Measurements from ENCODE around the gene ZAP70. TPM values are rescaled to one million over a fixed set of nuclear protein-coding genes. Genes with fewer than 3 reads are reported as not detected.

Gene ZAP70
- total RNA-seq, 1 donor from 2014 or later: 1.7 TPM

GRCh38 chr2:97714084-97714949 is 941 bp downstream of the ZAP70 start:
- intact Hi-C loops (cut with micrococcal nuclease): no loop called here
- ATAC-seq (no peak), DNase-seq (no peak)

GRCh38 chr2:97714950-97715652 is 1.7 kb downstream of the ZAP70 start:
- DNase-seq (no peak), ATAC-seq (no peak)
- intact Hi-C loops (cut with micrococcal nuclease): no loop called here

GRCh38 chr2:97715951-97716694 is 2.7 kb downstream of the ZAP70 start:
- ATAC-seq: no peak
- DNase-seq: no peak
- intact Hi-C loops (cut with micrococcal nuclease): no loop called here

GRCh38 chr2:97716695-97717612 is 3.6 kb downstream of the ZAP70 start:
- intact Hi-C loops (cut with micrococcal nuclease): no loop called here
- no peak for ATAC-seq

GRCh38 chr2:97717613-97717995 is 4.2 kb downstream of the ZAP70 start:
- intact Hi-C loops (cut with micrococcal nuclease): no loop called here
- DNase-seq: no peak
- ATAC-seq: no peak

More at GRCh38 chr2:97716695-97717612, 3.6 kb downstream of the ZAP70 start:
- DNase-seq: no peak

GRCh38 chr2:97718051-97718882 is 4.9 kb downstream of the ZAP70 start:
- ATAC-seq: no peak
- no peak for DNase-seq
- intact Hi-C loops (cut with micrococcal nuclease): no loop called here

- ATAC-seq: no peak
- intact Hi-C loops (cut with micrococcal nuclease): no loop called here
- DNase-seq: no peak
Measured at GRCh38 chr2:97718942-97719341, 5.6 kb downstream of the ZAP70 start.

- ATAC-seq: no peak
- no peak for DNase-seq
- intact Hi-C loops (cut with micrococcal nuclease): no loop called here
Measured at GRCh38 chr2:97719362-97720155, 6.2 kb downstream of the ZAP70 start.

- ATAC-seq (no peak), DNase-seq (no peak)
- intact Hi-C loops (cut with micrococcal nuclease): no loop called here
Measured at GRCh38 chr2:97720746-97721145, 7.4 kb downstream of the ZAP70 start.

- ATAC-seq: no peak
- DNase-seq: no peak
- intact Hi-C loops (cut with micrococcal nuclease): no loop called here
Measured at GRCh38 chr2:97722227-97722626, 8.9 kb downstream of the ZAP70 start.

GRCh38 chr2:97723156-97724072 is 10.0 kb downstream of the ZAP70 start:
- no peak for DNase-seq
- no peak for ATAC-seq

GRCh38 chr2:97724073-97724410 is 10.7 kb downstream of the ZAP70 start:
- ATAC-seq (no peak), DNase-seq (no peak)
- intact Hi-C loops (cut with micrococcal nuclease): no loop called here

More at GRCh38 chr2:97723156-97724072, 10.0 kb downstream of the ZAP70 start:
- intact Hi-C loops (cut with micrococcal nuclease): no loop called here

- intact Hi-C loops (cut with micrococcal nuclease): no loop called here
- DNase-seq (no peak), ATAC-seq (no peak)
Measured at GRCh38 chr2:97724501-97724900, 11.1 kb downstream of the ZAP70 start.

- ATAC-seq: no peak
- DNase-seq: no peak
- intact Hi-C loops (cut with micrococcal nuclease): no loop called here
Measured at GRCh38 chr2:97724946-97725688, 11.7 kb downstream of the ZAP70 start.

- ATAC-seq (peak; percentile 79), DNase-seq (peak; percentile 64)
- intact Hi-C loops (cut with micrococcal nuclease): no loop called here
Measured at GRCh38 chr2:97726261-97727064, 13.1 kb downstream of the ZAP70 start.
